Transverse colon (tissue), 4 donors: ENCODE measurements around the gene LDB2. TPM values are rescaled to one million over a fixed set of nuclear protein-coding genes. Genes with fewer than 3 reads are reported as not detected.

ENCODE experiments used
- DNase-seq: peaks from one replicate; pipeline ENCODE4 v3.0.0-alpha.2; 2019
- H3K27ac ChIP-seq, 4 donors: fragments of 200-600 bp; sonication (generic); 2 replicates each; pipeline ENCODE4 v1.5.1; 2016 to 2018; ENCODE audit warnings: inconsistent platforms in 4 of 4
- H3K27me3 ChIP-seq: fragments of 200-600 bp; sonication (generic); 2 replicates; pipeline ENCODE4 v1.5.1; 2017; ENCODE audit warnings: inconsistent platforms
- H3K36me3 ChIP-seq, 4 donors: fragments of 200-600 bp; sonication (generic); 2 replicates each; pipeline ENCODE4 v1.5.1; 2017 to 2019; ENCODE audit warnings: inconsistent platforms in 4 of 4
- H3K4me1 ChIP-seq, 4 donors: fragments of 200-600 bp; sonication (generic); 2 replicates each; pipeline ENCODE4 v1.5.1; 2017 to 2020; ENCODE audit warnings: inconsistent platforms in 4 of 4
- H3K4me3 ChIP-seq, 4 donors: fragments of 200-600 bp; sonication (generic); 1 replicate in 1 of 4; 2 replicates in 3 of 4; pipeline versions ENCODE4 v1.5.1 to v1.6.1; 2017 to 2019; ENCODE audit warnings: inconsistent platforms in 4 of 4
- H3K9me3 ChIP-seq, 2 donors: fragments of 200-600 bp; sonication (generic); 2 replicates each; pipeline ENCODE4 v1.5.1; 2017 to 2019; ENCODE audit warnings: inconsistent platforms in 2 of 2
- EP300 ChIP-seq: sonication (generic); formaldehyde crosslinking; IDR thresholded peaks from one replicate; pipeline ENCODE4 v1.6.1; 2017; ENCODE audit warnings: antibody characterized with exemption, low read depth
- POLR2A ChIP-seq: fragments of 450-650 bp; IDR thresholded peaks from one replicate; pipeline ENCODE4 v1.6.1; 2016; ENCODE audit warnings: antibody characterized with exemption, mild to moderate bottlenecking, moderate library complexity
- POLR2AphosphoS5 ChIP-seq, 3 donors: sonication (generic); formaldehyde crosslinking; IDR thresholded peaks; one replicate each; pipeline ENCODE4 v1.6.1; 2016; ENCODE audit warnings: antibody characterized with exemption in 3 of 3
- WGBS, 2 donors: methylation state at CpG; one replicate each; pipeline ENCODE4 v1.1.5; 2018; ENCODE audit warnings: low coverage in 1 of 2; 5-methylcytosine and 5-hydroxymethylcytosine counted together
- in situ Hi-C, 4 donors: fragments of 200-750 bp; cut with MboI; loops; one replicate each; pipeline versions ENCODE4 v1.15.0 to v1.15.1; 2017; ENCODE audit warnings: low sequenced_read_pairs in 3 of 4, low pct_ligation_motif_present in 1 of 4, low pct_unique_long_range_greater_than_20kb in 1 of 4
- intact Hi-C: fragments of 100-400 bp; cut with DNase I; formaldehyde crosslinking; loops from one replicate; pipeline ENCODE4 v1.15.1; 2023; ENCODE audit warnings: low total_unique reads
- total RNA-seq, 4 donors: library from RNA; depleted of rRNA; stranded (reverse); fragments of >200 nt; gene quantifications; one replicate each; pipeline ENCODE4 v1.1.0, GENCODE V29; 2016
- TF ChIP-seq, protein P1 (sequence below), 5 experiments: fragments of 200-600 bp in 3 of 5; fragments of 450-650 bp in 2 of 5; sonication (generic) in 3 of 5; IDR thresholded peaks; 1 replicate in 2 of 5; 2 replicates in 3 of 5; pipeline ENCODE4 v1.5.1; 2016 to 2017; ENCODE audit warnings: antibody characterized with exemption in 5 of 5, inconsistent platforms in 3 of 5, mild to moderate bottlenecking in 2 of 5, moderate library complexity in 1 of 5

Gene LDB2
- total RNA-seq, 4 donors from 2014 or later: 7.0 to 46.6 (median 8.9) TPM

DNA sequence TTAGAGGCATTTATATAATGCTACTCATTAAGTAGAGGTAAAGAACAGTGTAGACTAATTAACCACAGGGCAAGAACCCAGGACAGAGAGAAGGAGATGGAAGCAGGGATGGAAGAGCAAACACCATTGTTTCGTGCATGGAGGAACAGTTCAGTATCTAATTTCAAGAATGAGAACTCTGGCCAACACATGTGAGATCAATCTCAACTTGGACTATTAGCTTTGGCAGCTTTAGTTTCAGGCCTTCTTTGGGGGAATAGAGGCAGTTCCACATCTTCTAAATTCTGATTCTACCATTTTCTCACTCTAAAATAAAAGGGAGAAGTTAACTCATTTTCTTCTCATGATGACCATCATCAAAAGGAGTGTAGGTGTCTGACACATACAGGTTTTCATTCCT, 207.0 kb downstream of the LDB2 start:
- Histone ChIP-seq H3K9me3 (no peaks in the 10 kb centered on the region), H3K27me3 (no peaks in the 10 kb centered on the region), H3K4me3 (no peak overlapping the region), H3K4me1 (peaks cover 0 to 10% (median 4%) of the 10 kb centered on the region in 4 donors), H3K36me3 (no peaks in the 10 kb centered on the region), H3K27ac (no peak overlapping the region)
- DNase-seq: no peak
- TF ChIP-seq, protein P1, sequence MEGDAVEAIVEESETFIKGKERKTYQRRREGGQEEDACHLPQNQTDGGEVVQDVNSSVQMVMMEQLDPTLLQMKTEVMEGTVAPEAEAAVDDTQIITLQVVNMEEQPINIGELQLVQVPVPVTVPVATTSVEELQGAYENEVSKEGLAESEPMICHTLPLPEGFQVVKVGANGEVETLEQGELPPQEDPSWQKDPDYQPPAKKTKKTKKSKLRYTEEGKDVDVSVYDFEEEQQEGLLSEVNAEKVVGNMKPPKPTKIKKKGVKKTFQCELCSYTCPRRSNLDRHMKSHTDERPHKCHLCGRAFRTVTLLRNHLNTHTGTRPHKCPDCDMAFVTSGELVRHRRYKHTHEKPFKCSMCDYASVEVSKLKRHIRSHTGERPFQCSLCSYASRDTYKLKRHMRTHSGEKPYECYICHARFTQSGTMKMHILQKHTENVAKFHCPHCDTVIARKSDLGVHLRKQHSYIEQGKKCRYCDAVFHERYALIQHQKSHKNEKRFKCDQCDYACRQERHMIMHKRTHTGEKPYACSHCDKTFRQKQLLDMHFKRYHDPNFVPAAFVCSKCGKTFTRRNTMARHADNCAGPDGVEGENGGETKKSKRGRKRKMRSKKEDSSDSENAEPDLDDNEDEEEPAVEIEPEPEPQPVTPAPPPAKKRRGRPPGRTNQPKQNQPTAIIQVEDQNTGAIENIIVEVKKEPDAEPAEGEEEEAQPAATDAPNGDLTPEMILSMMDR (IDR thresholded peaks at IDR 0.05): no peak
- TF ChIP-seq EP300: no peak
- no peak for TF ChIP-seq POLR2A
- TF ChIP-seq POLR2AphosphoS5 (IDR thresholded peaks at IDR 0.05): no peak
- 70 to 80% methylated on average over 1 of the region's 1 CpG for WGBS, 2 donors
- in situ Hi-C loops: no loop called here
- intact Hi-C loops: no loop called here

DNA sequence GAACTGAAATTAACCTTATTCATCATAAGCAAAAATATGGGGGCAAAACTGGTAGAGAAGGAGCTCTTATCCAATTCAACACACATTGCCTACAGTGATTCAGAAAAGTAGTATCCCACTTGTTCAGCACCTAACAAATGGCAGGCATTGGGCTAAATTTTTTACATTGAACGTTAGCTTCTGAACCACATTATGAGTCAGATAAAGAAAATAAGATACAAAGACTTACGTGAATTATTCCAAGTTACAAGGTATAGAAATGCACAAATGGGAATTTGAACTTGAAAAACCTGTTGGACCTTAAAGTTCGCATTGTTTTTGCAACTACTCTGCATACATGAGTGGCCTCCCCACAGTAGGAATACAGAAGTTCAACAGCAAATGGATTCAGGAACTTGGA, 210.6 kb downstream of the LDB2 start:
- peaks cover 0 to 8% (median 3%) of the 10 kb centered on the region in 4 donors for H3K4me1 ChIP-seq
- no peaks in the 10 kb centered on the region for H3K36me3 ChIP-seq
- no peak overlapping the region for H3K27ac ChIP-seq
- no peaks in the 10 kb centered on the region for H3K9me3 ChIP-seq
- no peaks in the 10 kb centered on the region for H3K27me3 ChIP-seq
- no peak overlapping the region for H3K4me3 ChIP-seq
- DNase-seq: no peak
- in situ Hi-C loops: no loop called here
- WGBS, 2 donors: 74 to 81% methylated on average over 3 of the region's 3 CpGs
- intact Hi-C loops: no loop called here
- TF ChIP-seq, protein P1 (IDR thresholded peaks at IDR 0.05): no peak
- TF ChIP-seq EP300 (no peak), POLR2AphosphoS5 (IDR thresholded peaks at IDR 0.05) (no peak)

GRCh38 chr4:16687011-16687410, 211.4 kb downstream of the LDB2 start:
- intact Hi-C loops (no loop called here), in situ Hi-C loops (no loop called here)
- H3K36me3 ChIP-seq: no peaks in the 10 kb centered on the region
- H3K4me3 ChIP-seq: no peak overlapping the region
- TF ChIP-seq EP300: no peak
- no peak for TF ChIP-seq POLR2A
- TF ChIP-seq POLR2AphosphoS5 (IDR thresholded peaks at IDR 0.05): no peak
- TF ChIP-seq, protein P1 (IDR thresholded peaks at IDR 0.05): no peak
- no peaks in the 10 kb centered on the region for H3K27me3 ChIP-seq
- no peaks in the 10 kb centered on the region for H3K4me1 ChIP-seq
- no peak for DNase-seq
- 64 to 78% methylated on average over 2 of the region's 2 CpGs for WGBS, 2 donors
- H3K27ac ChIP-seq: no peak overlapping the region
- H3K9me3 ChIP-seq: no peaks in the 10 kb centered on the region

GRCh38 chr4:16686195-16686594, 212.2 kb downstream of the LDB2 start:
- no peak overlapping the region for H3K4me3 ChIP-seq
- TF ChIP-seq, protein P1 (IDR thresholded peaks at IDR 0.05): no peak
- TF ChIP-seq EP300: no peak
- no peak for TF ChIP-seq POLR2AphosphoS5 (IDR thresholded peaks at IDR 0.05)
- TF ChIP-seq POLR2A: no peak
- intact Hi-C loops: no loop called here
- H3K4me1 ChIP-seq: no peaks in the 10 kb centered on the region
- DNase-seq: no peak
- H3K27ac ChIP-seq: no peak overlapping the region
- in situ Hi-C loops: no loop called here
- no peaks in the 10 kb centered on the region for H3K27me3 ChIP-seq
- H3K36me3 ChIP-seq: no peaks in the 10 kb centered on the region
- WGBS, 2 donors: 68 to 79% methylated on average over 2 of the region's 2 CpGs
- no peaks in the 10 kb centered on the region for H3K9me3 ChIP-seq
